ENCODE data around the gene RALY.

- TF ChIP-seq, protein P1, sequence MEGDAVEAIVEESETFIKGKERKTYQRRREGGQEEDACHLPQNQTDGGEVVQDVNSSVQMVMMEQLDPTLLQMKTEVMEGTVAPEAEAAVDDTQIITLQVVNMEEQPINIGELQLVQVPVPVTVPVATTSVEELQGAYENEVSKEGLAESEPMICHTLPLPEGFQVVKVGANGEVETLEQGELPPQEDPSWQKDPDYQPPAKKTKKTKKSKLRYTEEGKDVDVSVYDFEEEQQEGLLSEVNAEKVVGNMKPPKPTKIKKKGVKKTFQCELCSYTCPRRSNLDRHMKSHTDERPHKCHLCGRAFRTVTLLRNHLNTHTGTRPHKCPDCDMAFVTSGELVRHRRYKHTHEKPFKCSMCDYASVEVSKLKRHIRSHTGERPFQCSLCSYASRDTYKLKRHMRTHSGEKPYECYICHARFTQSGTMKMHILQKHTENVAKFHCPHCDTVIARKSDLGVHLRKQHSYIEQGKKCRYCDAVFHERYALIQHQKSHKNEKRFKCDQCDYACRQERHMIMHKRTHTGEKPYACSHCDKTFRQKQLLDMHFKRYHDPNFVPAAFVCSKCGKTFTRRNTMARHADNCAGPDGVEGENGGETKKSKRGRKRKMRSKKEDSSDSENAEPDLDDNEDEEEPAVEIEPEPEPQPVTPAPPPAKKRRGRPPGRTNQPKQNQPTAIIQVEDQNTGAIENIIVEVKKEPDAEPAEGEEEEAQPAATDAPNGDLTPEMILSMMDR (IDR thresholded peaks at IDR 0.05), result no peak
- TF ChIP-seq POLR2A (IDR thresholded peaks at IDR 0.05), result no peak
Observed at GRCh38 chr20:34047917-34048316, 54.2 kb downstream of the RALY start.

Data from body of pancreas (tissue), 4 donors.